Measurements from ENCODE around the gene SLC26A8.

DNA sequence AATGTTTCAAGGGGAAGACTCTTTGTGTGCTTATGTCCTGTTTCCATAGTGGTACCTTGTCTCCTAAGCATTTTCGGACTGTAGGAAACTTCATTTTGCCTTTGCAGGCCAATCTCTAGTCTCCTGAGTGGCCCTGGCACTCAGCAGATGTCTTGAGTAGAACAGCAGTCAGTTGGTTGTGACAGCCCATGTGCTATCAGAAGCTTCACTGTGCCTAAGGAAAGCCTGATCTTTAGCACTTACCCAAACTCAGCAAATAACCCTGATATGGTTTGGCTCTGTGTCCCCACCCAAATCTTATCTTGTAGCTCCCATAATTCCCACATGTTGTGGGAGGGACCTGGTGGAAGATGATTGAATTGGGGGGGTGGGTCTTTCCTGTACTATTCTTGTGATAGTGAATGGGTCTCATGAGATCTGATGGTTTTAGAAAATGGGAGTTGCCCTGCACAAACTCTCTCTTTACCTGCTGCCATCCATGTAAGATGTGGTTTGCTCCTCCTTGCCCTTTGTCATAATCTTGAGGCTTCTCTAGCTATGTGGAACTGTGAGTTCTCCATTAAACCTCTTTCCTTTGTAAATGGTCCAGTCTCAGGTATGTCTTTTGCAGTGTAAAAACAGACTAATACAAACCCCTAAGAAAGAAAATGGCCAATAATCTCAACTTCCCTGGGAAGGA is 87.6 kb downstream of the SLC26A8 start:
- TF ChIP-seq, protein P1, sequence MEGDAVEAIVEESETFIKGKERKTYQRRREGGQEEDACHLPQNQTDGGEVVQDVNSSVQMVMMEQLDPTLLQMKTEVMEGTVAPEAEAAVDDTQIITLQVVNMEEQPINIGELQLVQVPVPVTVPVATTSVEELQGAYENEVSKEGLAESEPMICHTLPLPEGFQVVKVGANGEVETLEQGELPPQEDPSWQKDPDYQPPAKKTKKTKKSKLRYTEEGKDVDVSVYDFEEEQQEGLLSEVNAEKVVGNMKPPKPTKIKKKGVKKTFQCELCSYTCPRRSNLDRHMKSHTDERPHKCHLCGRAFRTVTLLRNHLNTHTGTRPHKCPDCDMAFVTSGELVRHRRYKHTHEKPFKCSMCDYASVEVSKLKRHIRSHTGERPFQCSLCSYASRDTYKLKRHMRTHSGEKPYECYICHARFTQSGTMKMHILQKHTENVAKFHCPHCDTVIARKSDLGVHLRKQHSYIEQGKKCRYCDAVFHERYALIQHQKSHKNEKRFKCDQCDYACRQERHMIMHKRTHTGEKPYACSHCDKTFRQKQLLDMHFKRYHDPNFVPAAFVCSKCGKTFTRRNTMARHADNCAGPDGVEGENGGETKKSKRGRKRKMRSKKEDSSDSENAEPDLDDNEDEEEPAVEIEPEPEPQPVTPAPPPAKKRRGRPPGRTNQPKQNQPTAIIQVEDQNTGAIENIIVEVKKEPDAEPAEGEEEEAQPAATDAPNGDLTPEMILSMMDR (IDR thresholded peaks at IDR 0.05), result no peak
- no peak for TF ChIP-seq POLR2A (IDR thresholded peaks at IDR 0.05)

Measured in breast epithelium (tissue), 3 donors.